KOPT-K1 (cell line): Measurements from ENCODE around the gene CYP46A1.

Experiments used
- H3K27ac ChIP-seq: fragments of 200-600 bp; sonication (generic); 2 replicates; pipeline ENCODE4 v1.5.1; 2016; ENCODE audit warnings: antibody characterized with exemption, mild to moderate bottlenecking, low read depth, low read length; ENCODE audit not compliant: poor library complexity, severe bottlenecking
- H3K36me3 ChIP-seq: fragments of 200-600 bp; sonication (generic); 2 replicates; pipeline ENCODE4 v1.5.1; 2017; ENCODE audit warnings: antibody characterized with exemption, mild to moderate bottlenecking, low read length, moderate library complexity; ENCODE audit not compliant: insufficient read depth
- H3K9me3 ChIP-seq: fragments of 200-600 bp; sonication (generic); 2 replicates; pipeline ENCODE4 v1.5.1; 2017; ENCODE audit warnings: antibody characterized with exemption, low read length, mild to moderate bottlenecking; ENCODE audit not compliant: insufficient read depth, poor library complexity, severe bottlenecking

The CYP46A1 gene

GRCh38 chr14:99676657-99677056 lies 7.4 kb upstream of the CYP46A1 start:
- H3K27ac ChIP-seq: no peak overlapping the region
- H3K9me3 ChIP-seq: peaks cover 19% of the 10 kb centered on the region
- no peaks in the 10 kb centered on the region for H3K36me3 ChIP-seq

GRCh38 chr14:99677231-99678140 lies 6.6 kb upstream of the CYP46A1 start:
- H3K9me3 ChIP-seq: peaks cover 19% of the 10 kb centered on the region
- H3K27ac ChIP-seq: no peak overlapping the region
- no peaks in the 10 kb centered on the region for H3K36me3 ChIP-seq

- Histone ChIP-seq H3K27ac (no peak overlapping the region), H3K9me3 (peaks cover 19% of the 10 kb centered on the region)
These were observed 5.9 kb upstream of the CYP46A1 start for GRCh38 chr14:99678198-99678597.

GRCh38 chr14:99679111-99679510 lies 5.0 kb upstream of the CYP46A1 start:
- Histone ChIP-seq H3K9me3 (peaks cover 19% of the 10 kb centered on the region), H3K27ac (no peak overlapping the region), H3K36me3 (no peaks in the 10 kb centered on the region)

More at GRCh38 chr14:99678198-99678597, 5.9 kb upstream of the CYP46A1 start:
- H3K36me3 ChIP-seq: no peaks in the 10 kb centered on the region

GRCh38 chr14:99679543-99679942 lies 4.6 kb upstream of the CYP46A1 start:
- no peak overlapping the region for H3K27ac ChIP-seq
- peaks cover 19% of the 10 kb centered on the region for H3K9me3 ChIP-seq
- no peaks in the 10 kb centered on the region for H3K36me3 ChIP-seq

GRCh38 chr14:99679996-99680395 lies 4.1 kb upstream of the CYP46A1 start:
- H3K27ac ChIP-seq: no peak overlapping the region
- no peaks in the 10 kb centered on the region for H3K36me3 ChIP-seq
- H3K9me3 ChIP-seq: peaks cover 19% of the 10 kb centered on the region

GRCh38 chr14:99681101-99681831 lies 2.8 kb upstream of the CYP46A1 start:
- no peaks in the 10 kb centered on the region for H3K36me3 ChIP-seq
- peaks cover 19% of the 10 kb centered on the region for H3K9me3 ChIP-seq
- no peak overlapping the region for H3K27ac ChIP-seq

- Histone ChIP-seq H3K9me3 (peaks cover 19% of the 10 kb centered on the region), H3K27ac (no peak overlapping the region), H3K36me3 (no peaks in the 10 kb centered on the region)
These were observed 2.3 kb upstream of the CYP46A1 start for GRCh38 chr14:99681832-99682148.

GRCh38 chr14:99682809-99683618 lies 1.1 kb upstream of the CYP46A1 start:
- peak overlapping the region; percentile 77 for H3K27ac ChIP-seq
- H3K9me3 ChIP-seq: peaks cover 9% of the 10 kb centered on the region
- no peaks in the 10 kb centered on the region for H3K36me3 ChIP-seq

- Histone ChIP-seq H3K27ac (no peak overlapping the region), H3K36me3 (no peaks in the 10 kb centered on the region), H3K9me3 (no peaks in the 10 kb centered on the region)
These were observed 374 bp downstream of the CYP46A1 start for GRCh38 chr14:99684410-99684934.

GRCh38 chr14:99685151-99685591 lies 1.1 kb downstream of the CYP46A1 start:
- H3K36me3 ChIP-seq: no peaks in the 10 kb centered on the region
- H3K9me3 ChIP-seq: no peaks in the 10 kb centered on the region
- H3K27ac ChIP-seq: no peak overlapping the region

- no peaks in the 10 kb centered on the region for H3K9me3 ChIP-seq
- no peak overlapping the region for H3K27ac ChIP-seq
- no peaks in the 10 kb centered on the region for H3K36me3 ChIP-seq
These were observed 1.5 kb downstream of the CYP46A1 start for GRCh38 chr14:99685596-99685995.

- Histone ChIP-seq H3K27ac (no peak overlapping the region), H3K36me3 (no peaks in the 10 kb centered on the region), H3K9me3 (no peaks in the 10 kb centered on the region)
These were observed 2.6 kb downstream of the CYP46A1 start for GRCh38 chr14:99686557-99687283.
